DOHH2 (cell line): ENCODE data around the gene MAP7D2.
A peak's percentile ranks its signal among the peaks of the same experiment; 100 is the strongest.

Source experiments
- H3F3A ChIP-seq: fragments of 200-600 bp; sonication (generic), shearing (Covaris generic); 2 replicates; pipeline ENCODE4 v1.6.0; 2016; ENCODE audit warnings: antibody characterized with exemption, mild to moderate bottlenecking; ENCODE audit not compliant: control insufficient read depth, insufficient read depth
- H3K27ac ChIP-seq: fragments of 200-600 bp; sonication (generic); 2 replicates; pipeline ENCODE4 v1.5.1; 2014; ENCODE audit warnings: low read depth, mild to moderate bottlenecking, low read length, moderate library complexity
- H3K27me3 ChIP-seq: fragments of 200-600 bp; sonication (generic); 2 replicates; pipeline ENCODE4 v1.6.1; 2014; ENCODE audit warnings: mild to moderate bottlenecking, low read length, mixed read lengths; ENCODE audit not compliant: control insufficient read depth
- H3K36me3 ChIP-seq: fragments of 200-600 bp; sonication (generic); 2 replicates; pipeline ENCODE4 v1.6.1; 2014; ENCODE audit warnings: mild to moderate bottlenecking, low read length, moderate library complexity, mixed read lengths; ENCODE audit not compliant: control insufficient read depth
- H3K4me1 ChIP-seq: fragments of 200-600 bp; sonication (generic); 2 replicates; pipeline ENCODE4 v1.6.1; 2014; ENCODE audit warnings: mild to moderate bottlenecking, low read length, mixed read lengths; ENCODE audit not compliant: control insufficient read depth
- H3K4me2 ChIP-seq: fragments of 200-600 bp; sonication (generic); 2 replicates; pipeline ENCODE4 v1.6.0; 2014; ENCODE audit warnings: mild to moderate bottlenecking, low read length, moderate library complexity
- H3K4me3 ChIP-seq: fragments of 200-600 bp; sonication (generic); 2 replicates; pipeline ENCODE4 v1.5.1; 2014; ENCODE audit warnings: mild to moderate bottlenecking, low read length, mixed read lengths
- H3K79me2 ChIP-seq: fragments of 200-600 bp; sonication (generic); 2 replicates; pipeline ENCODE4 v1.6.1; 2014; ENCODE audit warnings: mild to moderate bottlenecking, low read length, mixed read lengths; ENCODE audit not compliant: control insufficient read depth
- H3K9me2 ChIP-seq: fragments of 200-600 bp; sonication (generic); replicated peaks from 2 replicates; pipeline ENCODE4 v1.6.1; 2014; ENCODE audit warnings: mild to moderate bottlenecking, low read length, mixed read lengths; ENCODE audit not compliant: control insufficient read depth
- H3K9me3 ChIP-seq: fragments of 200-600 bp; sonication (generic); 2 replicates; pipeline ENCODE4 v1.6.1; 2014; ENCODE audit warnings: antibody characterized with exemption, low read length, mixed read lengths; ENCODE audit not compliant: control insufficient read depth, insufficient read depth
- H4K20me1 ChIP-seq: fragments of 200-600 bp; sonication (generic); 2 replicates; pipeline ENCODE4 v1.6.0; 2014; ENCODE audit warnings: low read depth, mild to moderate bottlenecking, antibody characterized with exemption, low read length, moderate library complexity; ENCODE audit not compliant: control insufficient read depth, insufficient read depth
- EZH2phosphoT487 ChIP-seq: fragments of 200-600 bp; sonication (generic); IDR thresholded peaks from 2 replicates; pipeline ENCODE4 v1.6.1; 2017; ENCODE audit warnings: borderline replicate concordance, mild to moderate bottlenecking, antibody characterized with exemption, low read length, moderate library complexity, mixed read lengths
- TF ChIP-seq, protein P1 (sequence below): fragments of 200-600 bp; sonication (generic); IDR thresholded peaks from one replicate; pipeline ENCODE4 v1.5.1; 2014; ENCODE audit warnings: antibody characterized with exemption, mild to moderate bottlenecking, low read depth, low read length; ENCODE audit not compliant: poor library complexity, severe bottlenecking

MAP7D2 gene

DNA sequence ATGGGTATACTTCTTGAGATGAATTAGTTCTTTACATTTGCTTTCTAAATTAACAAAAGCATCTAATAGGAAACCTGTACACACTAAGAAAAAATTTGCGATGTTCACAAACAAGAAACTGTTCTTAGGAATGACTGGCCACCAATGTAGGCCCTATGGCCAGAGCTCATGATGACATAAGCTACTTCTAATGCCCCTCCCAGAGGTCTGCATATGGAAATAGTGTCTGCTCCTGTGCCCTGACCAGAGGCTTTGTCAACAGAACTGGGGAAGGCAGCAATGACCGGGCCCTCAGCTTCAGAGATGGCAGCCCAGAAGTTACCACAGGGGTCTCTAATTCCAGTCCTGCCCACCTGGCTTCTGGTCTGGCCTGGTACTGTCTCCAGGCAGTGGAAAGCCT, 110.8 kb downstream of the MAP7D2 start:
- Histone ChIP-seq H3K4me3 (no peak overlapping the region), H3K36me3 (no peaks in the 10 kb centered on the region), H3K9me3 (no peaks in the 10 kb centered on the region), H3K79me2 (no peaks in the 10 kb centered on the region), H3K4me1 (no peaks in the 10 kb centered on the region), H3K9me2 (no peaks in the 10 kb centered on the region), H3K27me3 (no peaks in the 10 kb centered on the region), H3K27ac (no peak overlapping the region), H3F3A (no peaks in the 10 kb centered on the region), H4K20me1 (no peaks in the 10 kb centered on the region), H3K4me2 (no peak overlapping the region)
- TF ChIP-seq EZH2phosphoT487, result no peak
- TF ChIP-seq, protein P1, sequence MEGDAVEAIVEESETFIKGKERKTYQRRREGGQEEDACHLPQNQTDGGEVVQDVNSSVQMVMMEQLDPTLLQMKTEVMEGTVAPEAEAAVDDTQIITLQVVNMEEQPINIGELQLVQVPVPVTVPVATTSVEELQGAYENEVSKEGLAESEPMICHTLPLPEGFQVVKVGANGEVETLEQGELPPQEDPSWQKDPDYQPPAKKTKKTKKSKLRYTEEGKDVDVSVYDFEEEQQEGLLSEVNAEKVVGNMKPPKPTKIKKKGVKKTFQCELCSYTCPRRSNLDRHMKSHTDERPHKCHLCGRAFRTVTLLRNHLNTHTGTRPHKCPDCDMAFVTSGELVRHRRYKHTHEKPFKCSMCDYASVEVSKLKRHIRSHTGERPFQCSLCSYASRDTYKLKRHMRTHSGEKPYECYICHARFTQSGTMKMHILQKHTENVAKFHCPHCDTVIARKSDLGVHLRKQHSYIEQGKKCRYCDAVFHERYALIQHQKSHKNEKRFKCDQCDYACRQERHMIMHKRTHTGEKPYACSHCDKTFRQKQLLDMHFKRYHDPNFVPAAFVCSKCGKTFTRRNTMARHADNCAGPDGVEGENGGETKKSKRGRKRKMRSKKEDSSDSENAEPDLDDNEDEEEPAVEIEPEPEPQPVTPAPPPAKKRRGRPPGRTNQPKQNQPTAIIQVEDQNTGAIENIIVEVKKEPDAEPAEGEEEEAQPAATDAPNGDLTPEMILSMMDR, result no peak

DNA sequence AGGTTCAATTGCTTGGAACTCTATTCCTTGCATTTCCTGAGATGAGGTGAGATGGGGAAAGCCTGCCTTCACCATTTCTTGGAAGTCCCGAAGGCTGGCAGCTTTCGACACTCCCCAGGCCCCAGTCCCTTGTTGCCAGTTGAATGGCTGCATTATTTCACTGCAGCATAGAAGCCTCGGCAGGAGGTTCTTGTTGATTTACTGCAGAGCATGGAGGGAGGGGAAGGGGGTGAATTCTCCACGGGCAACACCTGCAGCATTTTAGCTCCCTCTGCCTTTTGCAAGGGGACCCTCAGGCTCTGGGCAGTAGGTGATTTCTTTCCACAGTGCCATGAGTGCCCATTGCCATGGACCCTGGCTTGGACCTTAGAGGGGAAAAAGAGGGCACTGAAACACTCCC, 115.1 kb downstream of the MAP7D2 start:
- no peak overlapping the region for H3K27ac ChIP-seq
- no peaks in the 10 kb centered on the region for H3K9me2 ChIP-seq
- no peaks in the 10 kb centered on the region for H3K9me3 ChIP-seq
- TF ChIP-seq, protein P1, result no peak
- H4K20me1 ChIP-seq, result no peaks in the 10 kb centered on the region
- H3K36me3 ChIP-seq, result no peaks in the 10 kb centered on the region
- no peaks in the 10 kb centered on the region for H3K27me3 ChIP-seq
- H3K79me2 ChIP-seq, result no peaks in the 10 kb centered on the region
- no peaks in the 10 kb centered on the region for H3K4me1 ChIP-seq
- H3K4me2 ChIP-seq, result no peak overlapping the region
- H3F3A ChIP-seq, result no peaks in the 10 kb centered on the region
- no peak overlapping the region for H3K4me3 ChIP-seq

DNA sequence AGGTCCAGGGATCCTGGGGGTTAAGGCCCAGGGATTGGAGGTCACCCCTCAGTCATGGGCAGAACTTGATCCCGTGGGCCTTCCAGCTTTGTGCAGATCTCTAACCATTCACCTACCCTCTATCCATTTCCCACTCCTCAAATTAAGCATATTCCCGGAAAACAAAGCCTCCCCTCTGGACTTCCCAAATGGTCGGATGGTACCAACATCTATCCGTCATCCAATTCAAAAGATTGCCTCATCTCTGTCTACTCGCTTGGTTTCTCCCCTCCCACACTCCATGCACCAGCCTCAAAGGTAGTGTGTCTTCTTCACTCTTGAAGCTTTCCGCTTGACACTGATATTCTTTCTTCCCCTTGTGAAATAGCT, 125.4 kb downstream of the MAP7D2 start:
- Histone ChIP-seq H3K9me2 (no peaks in the 10 kb centered on the region), H3K79me2 (peaks cover 4% of the 10 kb centered on the region; the same call in 1 of the 2 replicates), H3K27me3 (no peaks in the 10 kb centered on the region), H3K9me3 (no peaks in the 10 kb centered on the region), H3F3A (no peaks in the 10 kb centered on the region), H3K36me3 (no peaks in the 10 kb centered on the region), H3K27ac (no peak overlapping the region), H3K4me2 (peak overlapping the region; percentile 79), H3K4me1 (peaks cover 13% of the 10 kb centered on the region), H3K4me3 (peak overlapping the region; percentile 69), H4K20me1 (no peaks in the 10 kb centered on the region)
- TF ChIP-seq, protein P1, result peak; percentile 9
- TF ChIP-seq EZH2phosphoT487, result no peak
